ENCODE results near the gene LOXL4.

The LOXL4 gene

DNA sequence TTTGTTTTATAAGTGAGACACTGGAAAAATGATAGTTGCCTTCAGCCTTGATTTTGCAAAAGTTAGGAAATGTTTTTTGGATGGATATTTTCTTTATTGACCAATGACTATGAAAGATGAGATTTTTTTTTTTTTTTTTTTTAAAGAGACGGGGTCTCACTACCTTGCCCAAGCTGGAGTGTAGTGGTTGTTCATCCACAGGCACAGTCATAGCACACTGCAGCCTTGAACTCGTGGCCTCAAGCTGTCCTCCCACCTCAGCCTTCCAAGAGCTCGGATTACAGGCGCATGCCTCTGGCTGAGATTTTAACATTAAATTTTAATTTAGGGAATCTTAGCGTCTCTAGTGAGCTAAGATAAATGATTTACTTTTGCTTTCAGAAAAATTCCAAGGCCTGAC lies 66.2 kb downstream of the LOXL4 start:
- DNase-seq (ENCODE audit: low read depth in 2 of 2, low spot score in 1 of 2), result no peak
